EL (cell line): ENCODE measurements around the gene FOXP1.

Source experiments
- DNase-seq: peaks from one replicate; pipeline ENCODE4 v3.0.0-alpha.2; 2016

The FOXP1 gene

DNA sequence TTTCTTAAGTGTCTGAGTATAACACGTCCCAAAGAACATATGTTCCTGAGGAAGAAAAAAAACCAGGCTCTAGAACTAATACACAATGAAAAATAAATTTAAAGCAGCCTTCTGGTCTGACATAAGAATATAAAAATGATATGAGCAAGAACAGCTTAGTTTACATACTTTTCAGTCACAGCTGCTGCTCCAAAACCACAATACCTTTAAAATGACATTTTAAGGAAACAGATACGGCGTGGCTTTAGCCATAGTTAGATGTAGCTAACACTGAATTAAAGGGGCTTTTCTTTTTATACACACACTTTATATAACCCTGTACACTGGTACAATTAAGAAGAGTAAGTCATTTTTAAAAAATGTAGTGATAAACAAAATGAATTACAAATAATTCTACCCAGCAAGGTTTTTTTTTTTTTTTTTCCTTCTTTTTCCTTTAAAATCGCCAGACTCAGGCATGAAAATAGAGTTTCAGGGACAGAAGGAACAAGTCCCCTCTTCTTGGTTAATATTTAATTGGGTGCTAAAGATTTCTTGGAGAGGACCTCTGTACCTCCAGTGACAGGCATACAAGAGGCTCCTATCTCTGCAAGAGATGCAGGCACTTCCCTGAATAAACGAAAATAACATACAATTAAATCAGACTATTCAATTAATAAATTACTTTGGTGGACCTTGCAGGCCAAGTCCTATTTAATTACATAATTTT, 265.6 kb downstream of the FOXP1 start:
- DNase-seq: no peak

DNA sequence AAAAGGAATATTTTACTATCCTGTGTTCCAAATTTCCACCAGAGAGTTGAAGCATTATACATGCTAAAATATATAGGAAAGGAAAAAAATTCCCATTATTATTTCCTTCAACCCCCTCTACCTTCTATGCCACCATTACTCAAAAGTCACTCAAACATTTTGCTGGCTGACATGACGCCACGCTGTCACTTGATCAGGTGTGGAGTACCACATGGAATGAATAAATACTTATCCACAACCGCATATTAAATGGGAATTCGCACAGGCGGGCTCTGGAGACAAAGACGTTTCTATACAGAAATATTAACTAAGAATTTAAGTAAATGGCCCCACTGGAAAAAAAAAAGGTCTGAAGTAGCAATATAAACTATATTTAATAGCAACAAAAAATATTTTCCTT, 266.4 kb downstream of the FOXP1 start:
- DNase-seq: no peak

DNA sequence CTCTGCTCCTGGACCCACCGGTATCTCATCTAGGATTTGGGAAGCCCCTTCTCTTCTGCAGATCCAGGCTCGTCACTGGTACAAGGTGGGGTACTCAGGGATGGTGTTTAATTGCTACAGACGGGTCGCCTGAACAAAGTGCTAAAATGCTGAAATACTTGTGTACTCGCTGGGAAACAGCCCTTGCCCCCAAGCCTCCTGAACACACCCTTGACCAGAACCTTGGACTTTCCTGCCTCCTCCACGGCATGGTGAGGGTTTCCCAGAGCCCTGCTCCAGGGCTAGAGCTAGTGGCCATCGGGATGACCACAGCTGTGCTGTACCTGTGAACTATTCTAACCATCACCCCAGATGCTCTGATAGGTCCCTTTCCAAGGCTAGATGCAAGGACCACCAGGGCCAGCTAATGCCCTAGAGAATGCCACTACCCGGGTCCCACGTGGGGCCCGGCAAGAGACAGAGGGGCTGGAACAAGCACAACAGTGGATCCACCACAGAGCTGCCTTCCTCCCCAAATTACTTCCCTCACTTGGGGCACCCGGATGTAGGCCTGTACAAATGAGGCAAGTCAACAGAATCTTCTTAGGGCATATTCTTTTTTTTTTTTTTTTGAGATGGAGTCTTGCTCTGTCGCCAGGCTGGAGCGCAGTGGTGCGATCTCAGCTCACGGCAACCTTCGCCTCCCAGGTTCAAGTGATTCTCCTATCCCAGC, 267.3 kb downstream of the FOXP1 start:
- DNase-seq: no peak

DNA sequence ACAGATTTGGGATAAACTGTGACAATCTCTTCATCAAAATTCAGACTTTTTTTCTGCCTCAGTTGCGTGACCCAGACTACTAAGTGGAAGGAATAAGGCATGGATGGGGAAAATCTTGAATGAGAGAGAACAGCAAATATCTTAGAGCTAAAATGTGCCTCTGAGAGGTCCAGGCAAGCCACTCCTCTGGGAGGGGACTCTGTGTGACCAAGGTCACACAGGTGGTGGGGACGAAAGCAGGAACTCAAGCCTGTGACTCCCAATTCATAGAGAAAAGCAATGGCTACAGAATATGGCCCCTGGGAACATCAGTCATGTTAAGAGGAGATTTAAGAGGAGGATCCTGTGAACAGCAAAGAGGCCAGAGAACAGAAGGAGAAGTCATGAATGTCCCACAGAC, 268.1 kb downstream of the FOXP1 start:
- no peak for DNase-seq

DNA sequence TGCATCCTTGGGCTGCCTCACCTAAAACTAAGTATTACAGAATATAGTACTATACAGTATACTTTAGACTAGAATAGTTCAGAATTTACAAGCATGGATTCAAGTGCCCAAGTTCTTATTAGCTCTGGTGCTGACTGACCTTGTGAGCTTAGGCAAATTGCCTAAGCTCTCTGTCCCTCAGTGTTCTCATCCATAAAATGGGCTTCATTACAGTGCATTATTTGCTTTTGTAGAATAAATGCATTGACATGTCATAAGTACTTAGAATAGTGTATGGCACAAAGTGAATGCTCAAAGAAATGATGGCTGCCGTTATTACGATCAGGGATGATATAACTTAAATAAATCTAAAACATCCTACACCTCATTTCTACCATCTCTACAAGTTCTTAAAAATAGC, 269.7 kb downstream of the FOXP1 start:
- DNase-seq: no peak

DNA sequence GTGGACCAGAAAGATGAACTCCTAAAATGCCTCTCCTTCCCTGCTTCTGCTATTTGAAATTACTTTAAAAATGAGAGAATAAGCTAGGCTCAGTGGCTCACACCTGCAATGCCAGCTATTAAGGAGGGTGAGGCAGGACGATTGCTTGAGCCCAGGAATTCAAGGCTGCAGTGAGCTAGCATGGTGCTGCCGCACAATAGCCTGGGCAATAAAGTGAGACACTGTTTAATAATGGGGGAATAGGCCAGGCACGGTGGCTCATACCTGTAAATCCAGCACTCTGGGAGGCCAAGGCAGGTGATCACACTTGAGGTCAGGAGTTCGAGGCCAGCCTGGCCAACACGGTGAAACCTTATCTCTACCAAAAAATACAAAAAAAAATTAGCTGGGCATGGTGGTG, 271.1 kb downstream of the FOXP1 start:
- no peak for DNase-seq

DNA sequence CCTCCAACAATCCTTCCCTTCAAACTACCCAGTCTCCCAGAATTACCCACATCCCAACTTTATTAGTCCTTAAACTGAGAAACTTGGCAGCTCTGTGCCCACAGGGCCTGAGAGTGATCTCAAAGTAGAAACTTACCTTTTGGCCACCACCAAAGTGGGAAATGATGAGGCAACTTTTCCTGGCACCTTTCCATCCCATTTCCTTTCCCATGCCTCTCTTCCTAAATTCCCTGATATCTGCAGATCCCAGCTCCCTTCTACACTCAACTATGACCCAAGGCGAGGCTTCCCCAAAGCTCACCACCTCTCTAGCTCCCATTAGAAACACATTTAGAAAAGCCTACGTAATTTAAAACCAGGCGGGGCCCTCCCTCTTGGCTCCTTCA, 271.9 kb downstream of the FOXP1 start:
- no peak for DNase-seq

DNA sequence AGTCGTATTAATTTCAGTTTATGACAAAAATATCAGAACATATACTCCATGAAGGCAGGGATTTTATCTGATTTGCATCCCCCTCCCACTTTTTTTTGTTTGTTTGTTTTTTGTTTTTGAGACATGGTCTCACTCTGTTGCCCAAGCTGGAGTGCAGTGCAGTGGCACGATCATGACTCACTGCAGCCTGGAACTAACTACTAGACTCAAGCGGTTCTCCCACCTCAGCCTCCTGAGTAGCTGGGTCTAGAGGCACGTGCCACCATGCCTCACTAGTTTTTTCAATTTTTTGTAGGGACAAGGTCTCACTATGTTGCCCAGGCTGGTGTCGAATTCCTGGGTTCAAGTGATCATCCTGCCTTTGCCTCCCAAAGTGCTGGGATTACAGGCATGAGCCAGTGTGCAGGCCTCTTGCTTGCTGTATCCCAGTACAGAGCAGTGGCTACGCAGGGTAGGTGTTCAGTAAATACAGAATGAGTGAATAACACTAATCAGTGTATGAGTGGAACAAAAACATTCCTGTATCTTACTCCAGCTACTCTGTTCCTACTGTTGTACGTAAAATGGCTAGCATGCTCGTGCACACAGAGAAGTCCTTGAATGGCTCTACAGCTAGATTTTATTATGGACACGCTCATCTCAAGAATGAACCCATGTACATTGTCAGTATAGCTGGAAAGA, 272.4 kb downstream of the FOXP1 start:
- DNase-seq: peak; percentile 52

DNA sequence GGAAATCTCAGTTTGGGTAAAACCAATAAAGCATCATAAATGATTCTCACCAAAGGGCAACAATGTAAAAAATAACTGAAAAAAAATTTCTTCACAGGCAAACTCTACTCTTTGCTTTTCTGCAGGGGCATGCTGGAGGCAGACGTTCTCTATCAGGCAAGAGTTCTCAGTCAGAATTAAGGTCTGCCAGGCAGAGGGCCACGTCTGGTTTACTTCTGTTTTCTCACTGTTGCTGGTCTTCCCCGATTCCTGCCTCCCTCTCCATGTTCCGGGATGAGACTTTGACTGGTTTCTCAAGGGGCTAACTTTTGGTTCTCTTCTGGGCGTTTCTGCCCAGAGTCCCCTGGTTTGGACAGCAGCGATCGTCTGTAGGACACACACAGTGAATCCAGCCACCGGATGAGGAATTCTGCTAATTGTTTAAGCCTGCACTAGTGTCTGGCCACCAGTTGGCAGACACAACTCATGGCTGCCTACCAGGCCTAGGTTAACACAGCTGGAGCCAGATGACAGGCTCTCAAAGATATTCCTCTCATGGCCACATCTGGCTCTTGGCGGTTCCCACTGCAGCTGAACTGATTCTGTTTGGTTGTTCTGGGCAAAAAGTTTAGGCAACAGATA, 273.1 kb downstream of the FOXP1 start:
- DNase-seq: peak; percentile 60

DNA sequence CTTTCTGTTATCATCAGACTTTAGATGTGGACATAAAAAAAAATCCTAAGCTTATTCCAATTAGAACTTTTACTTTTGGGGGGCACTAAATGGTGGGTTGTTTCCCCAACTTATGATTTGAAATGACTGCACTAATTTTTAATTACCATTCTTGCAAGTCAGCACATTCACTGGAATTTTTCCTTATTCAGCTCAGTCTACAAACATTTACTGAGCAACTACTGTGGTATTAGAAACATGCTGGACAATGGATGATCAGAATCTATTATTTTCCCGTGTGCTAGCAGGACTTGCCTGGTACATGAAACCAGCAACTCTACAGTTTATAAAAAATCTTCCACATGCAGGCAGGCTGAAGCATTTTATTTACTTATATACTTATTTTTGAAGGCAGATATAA, 273.6 kb downstream of the FOXP1 start:
- DNase-seq: peak; percentile 36

DNA sequence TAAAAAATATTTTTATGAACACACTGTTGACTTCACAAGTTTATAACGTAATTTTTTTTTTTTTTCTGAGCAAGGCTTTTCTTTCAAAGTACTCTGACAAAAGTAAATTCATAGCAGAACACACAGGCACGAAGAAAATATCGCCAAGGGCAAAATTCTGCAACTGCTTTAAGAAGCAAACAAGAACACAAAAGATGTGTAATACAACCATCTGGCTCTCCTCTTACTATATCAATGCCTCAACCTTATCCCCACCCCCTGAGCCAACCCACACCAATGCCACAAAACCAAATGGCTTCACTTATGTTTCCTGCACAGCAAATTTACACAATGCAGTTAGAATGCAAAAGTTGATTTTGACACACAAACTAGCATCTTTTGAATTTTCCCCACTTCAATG, 274.2 kb downstream of the FOXP1 start:
- DNase-seq: peak; percentile 59

DNA sequence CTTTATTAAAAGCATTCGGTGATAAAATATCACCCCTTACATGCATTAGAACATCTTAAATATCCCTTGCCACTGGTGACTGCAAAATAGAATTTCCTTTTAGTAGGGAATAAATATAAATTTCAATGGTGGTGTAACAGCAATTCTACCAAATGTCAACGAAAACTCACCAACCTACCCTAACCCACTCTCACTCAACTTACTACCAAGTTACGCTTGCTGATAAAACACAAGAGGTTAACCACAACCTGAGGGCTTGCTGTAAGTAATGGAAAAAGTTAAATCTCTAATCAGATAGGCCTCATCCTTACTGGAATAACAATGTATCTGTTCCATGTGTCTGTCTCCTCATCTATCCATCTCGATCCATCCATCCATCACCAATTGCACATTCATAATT, 274.7 kb downstream of the FOXP1 start:
- DNase-seq: no peak

DNA sequence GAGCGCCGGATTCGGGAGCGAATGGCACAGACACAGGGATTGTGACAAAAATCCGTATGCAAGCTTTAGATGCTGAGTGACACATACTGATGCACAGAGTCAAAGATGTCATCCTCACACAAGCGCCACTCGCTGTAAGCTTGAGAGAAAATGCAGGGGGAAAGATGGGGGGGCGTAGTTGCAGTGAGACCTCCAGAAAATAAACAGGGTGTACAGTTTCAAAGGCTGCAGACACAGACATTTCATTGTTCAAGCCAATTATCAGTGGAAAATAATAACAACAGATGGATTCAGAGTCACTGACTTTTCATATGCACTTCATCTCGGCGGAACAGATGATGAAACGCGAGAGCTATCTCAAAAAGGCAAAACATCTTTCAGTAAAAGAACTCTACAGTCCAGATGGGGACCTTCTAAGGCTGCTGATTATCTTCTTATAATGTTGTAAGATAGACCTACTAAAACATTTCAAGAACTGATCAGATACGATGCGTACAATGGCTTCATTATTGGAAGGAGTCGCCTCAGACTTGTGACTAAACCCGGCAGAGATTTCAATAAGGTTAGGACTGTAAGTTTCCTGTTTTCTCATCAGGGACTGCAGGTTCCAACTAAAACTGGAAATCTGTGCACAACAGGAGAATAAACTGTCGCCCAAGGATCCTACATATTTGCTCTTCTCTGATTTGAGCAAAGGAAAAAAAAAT, 275.4 kb downstream of the FOXP1 start:
- DNase-seq: no peak

DNA sequence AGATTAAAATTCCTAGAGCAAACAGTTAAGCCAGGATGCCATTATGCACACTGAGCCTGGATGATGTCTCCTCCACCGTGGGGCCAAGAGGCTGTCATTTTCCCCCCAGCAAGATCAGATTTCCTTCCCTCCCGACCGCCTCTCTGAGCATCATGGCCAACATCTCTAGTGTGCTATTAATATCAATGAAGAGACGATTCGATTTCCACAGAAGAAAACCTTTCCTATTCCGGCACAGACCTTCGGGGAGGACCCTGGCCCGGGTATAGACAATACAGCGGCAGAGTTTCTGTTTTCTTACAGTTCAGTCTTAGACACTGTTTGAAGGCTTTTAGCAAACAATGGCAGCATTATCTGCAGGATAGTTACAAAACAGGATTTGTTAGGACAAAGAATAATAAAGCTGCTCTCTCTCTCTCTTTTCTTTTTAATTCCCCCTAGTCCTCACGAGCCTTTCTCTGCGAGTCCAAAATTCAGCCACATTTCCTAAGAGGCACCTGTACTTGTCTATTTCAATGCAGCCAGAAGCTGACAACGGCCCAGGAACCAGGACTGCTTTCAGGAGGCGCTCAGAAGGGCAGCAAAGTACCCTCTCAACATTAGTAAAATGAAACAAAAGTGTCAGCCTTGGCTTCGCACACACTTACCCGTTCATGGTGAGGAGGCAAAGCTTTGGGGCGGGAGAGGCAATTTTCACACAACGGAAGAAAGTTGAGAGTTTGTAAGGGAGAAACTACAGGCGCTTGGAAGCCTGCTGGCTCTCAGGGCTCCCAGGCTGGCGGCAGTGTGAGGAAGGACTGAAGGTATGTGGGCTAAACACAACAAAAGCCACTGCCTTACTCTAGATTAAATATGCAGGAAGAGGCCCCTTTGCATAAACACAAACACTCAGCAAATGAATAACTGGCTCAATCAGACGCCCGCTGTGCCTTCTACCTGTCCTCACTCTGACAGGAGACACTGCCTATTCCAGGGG, 278.0 kb downstream of the FOXP1 start:
- DNase-seq: no peak

DNA sequence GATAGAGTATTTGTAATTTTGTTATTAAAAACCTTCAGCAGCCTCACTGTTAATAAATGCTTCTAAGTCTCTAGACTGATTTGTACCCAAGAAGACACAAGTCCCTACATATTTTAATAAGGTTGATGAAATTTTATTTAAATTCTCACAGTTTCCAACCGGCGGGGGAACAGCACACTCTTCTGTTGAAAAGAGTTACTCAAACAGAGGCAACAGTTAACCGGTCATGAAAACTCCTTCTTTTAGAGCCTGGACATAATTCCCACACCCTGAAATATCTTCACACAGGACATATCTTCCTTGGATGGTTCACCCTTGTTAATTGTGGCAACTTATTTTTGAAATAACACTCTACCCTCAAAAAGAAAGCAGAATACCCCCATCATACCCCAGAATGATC, 278.8 kb downstream of the FOXP1 start:
- DNase-seq: no peak

DNA sequence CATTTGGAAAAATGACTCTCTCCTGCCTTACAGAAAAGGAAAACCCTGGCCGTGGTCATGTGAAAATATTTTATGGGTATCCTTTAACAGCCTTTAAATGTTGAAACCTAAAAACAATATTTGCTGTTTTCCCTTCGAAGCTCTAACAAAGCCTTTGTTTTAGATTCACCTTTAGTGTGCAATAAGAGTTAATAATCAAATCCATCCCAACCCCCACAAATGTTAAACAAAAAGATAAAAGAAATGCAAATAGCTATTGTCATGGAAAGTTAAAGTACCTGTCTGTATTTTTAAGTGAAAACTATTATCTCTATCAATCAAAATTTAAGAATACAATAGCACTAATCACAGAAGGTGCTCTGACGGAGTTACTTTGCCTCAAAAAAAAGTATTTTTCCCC, 279.3 kb downstream of the FOXP1 start:
- no peak for DNase-seq

DNA sequence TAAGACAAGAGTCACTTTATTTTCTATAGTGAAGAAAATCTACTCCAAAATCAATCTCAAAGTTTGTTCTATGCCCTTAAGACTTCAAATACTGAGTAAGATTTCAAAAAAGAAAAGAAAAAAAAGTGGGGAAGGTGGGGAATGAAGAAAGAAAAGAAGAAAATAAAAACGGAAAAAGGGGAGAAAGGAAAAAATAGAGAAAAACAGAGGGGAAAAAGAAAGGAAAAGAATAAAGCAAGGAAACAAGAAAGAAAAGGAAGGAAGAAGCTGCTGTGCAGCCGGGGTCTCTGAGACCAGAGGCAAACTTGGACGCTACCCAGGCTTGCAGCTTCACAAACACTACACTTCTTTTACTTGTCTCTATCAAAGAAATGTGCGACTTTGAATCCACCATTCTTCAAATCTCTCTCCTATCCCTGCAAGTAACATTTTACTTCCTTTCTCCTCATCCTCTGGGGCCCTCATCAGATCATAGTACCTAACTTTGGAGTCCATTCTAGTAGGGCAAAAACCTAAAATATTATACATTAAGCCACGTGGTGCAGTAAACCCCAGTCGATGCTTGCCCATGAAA, 279.8 kb downstream of the FOXP1 start:
- no peak for DNase-seq

DNA sequence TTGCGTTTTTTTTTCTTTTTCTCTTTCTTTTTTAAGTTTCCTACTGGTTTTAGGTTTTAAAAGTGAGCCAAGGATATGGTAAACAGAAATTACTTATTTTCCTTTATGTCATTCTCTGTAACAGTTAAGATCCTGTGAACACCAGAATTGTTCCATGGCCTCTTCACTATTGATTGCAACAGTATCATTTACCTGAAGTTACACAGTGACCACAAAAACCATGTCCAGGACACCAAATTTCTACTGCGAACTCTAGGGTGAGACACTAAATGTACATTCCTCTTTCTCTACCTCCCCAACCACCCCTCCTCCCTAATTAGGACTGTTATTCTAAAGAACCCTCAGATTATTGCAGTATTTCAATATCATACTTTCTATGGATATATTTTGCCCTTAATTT, 280.9 kb downstream of the FOXP1 start:
- DNase-seq: no peak

DNA sequence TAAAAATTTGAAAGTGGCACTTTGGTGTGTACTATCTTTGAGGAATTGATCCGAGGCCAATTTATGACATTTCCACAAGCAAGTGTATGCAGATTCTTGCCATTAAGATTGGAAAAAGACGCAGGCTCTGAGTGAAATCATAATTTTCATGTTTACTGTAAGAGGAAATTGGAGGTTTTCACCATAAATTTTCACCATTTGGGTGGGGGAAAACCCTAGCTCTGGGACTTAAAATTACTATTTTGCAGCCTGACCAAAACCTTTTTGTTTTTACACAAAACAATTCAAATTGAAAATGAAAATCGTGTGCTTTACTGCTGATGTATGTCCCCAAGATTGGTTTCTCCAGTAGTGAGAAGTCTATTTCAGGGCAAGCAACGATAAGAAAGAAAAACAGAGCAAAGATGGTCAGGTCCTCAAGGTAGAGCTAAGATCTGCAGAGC, 282.6 kb downstream of the FOXP1 start:
- DNase-seq: no peak

DNA sequence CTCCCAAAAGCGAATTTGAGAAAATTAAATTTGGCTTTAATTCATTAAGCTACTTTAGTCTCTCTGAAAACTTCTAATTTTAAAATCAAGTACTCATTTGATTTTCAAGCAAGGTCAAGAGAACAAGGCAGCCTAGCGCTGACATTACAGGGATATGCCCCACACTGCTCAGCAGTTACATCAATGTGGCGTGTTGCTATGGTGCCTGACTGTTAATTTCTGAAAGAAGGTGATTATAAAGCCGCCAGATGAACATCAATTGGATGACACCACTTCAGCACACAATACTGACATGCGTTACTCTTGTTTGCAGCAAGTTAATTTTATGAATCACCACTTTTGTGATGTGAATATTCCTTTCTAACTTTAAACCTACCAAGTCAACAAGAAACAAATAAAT, 284.4 kb downstream of the FOXP1 start:
- DNase-seq: no peak

DNA sequence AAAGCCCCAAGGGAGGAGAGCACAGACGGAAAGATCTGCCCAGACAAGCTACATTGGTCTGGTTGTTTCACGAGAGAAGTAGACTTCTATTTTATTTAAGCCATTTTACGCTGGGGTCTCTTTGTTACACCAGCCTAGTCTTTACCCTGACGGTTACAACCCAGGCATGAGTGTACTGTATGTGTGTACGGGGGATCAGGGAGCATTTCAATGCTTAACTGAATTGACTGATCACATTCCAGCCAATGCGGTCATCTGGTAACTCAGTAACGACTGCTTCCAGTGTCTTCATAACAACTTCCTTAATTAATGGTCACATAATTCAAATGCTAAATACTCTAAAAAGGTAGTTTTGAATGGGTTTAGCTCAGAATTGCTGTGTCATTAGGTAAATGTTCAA, 288.6 kb downstream of the FOXP1 start:
- no peak for DNase-seq

DNA sequence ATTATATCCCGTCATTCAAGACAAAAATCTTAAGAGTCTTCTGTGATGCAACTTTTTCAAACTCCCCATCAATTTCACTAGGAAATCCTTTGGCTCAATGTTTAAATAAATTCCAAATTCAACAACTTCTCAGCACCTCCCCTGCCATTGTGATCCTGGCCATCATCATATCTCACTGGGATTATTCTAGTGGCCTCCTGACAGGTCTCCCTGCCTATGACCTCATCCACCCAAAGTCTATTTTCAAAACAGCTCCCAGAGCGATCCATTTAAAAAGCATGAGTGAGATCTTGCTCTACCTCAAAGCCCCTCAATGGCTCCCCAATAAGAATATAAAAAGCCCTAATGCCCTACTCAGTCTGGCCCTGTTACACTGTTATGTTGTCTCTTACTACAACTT, 293.2 kb downstream of the FOXP1 start:
- no peak for DNase-seq
